ENCODE data around the gene NEDD9.

DNA sequence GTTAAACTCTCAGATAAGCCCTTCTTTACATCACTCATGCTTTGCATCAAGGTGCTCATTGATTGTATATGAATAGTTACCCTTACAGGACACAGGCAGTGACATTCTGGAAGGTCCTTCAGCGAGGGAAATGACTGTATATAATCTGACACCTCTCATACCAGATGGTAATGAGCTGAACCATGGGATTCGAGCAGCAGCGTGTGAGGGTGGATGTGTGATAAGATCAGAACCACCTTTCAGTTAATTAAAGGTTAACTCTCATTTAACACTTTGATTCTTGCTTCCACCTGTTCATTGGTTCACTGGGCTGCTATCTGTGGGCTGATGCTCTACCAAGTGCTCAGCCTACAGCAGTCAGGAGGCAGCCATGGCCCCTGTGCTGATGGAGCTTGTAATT, 24.2 kb downstream of the NEDD9 start:
- TF ChIP-seq CTCF (IDR thresholded peaks at IDR 0.05; ENCODE audit: low read depth, low read length) (no peak), EZH2phosphoT487 (IDR thresholded peaks at IDR 0.05; ENCODE audit: low read depth) (no peak)
